ENCODE measurements around the gene ADA.

ADA gene

GRCh38 chr20:44683263-44684046, 32.0 kb upstream of the ADA start:
- no peak overlapping the region for H3K9ac ChIP-seq (ENCODE audit: low read depth, low read length, poor library complexity, severe bottlenecking)
- H3K36me3 ChIP-seq (ENCODE audit: insufficient read depth, low read length), result no peaks in the 10 kb centered on the region
- H4K20me1 ChIP-seq (ENCODE audit: insufficient read depth, low read length, poor library complexity, severe bottlenecking), result no peaks in the 10 kb centered on the region
- TF ChIP-seq CTCF (conservative IDR thresholded peaks at IDR 0.05; ENCODE audit: low read length) (peak; percentile 81), EZH2phosphoT487 (IDR thresholded peaks at IDR 0.05; ENCODE audit: borderline replicate concordance) (no peak)
- H3K4me3 ChIP-seq (ENCODE audit: low read length, poor library complexity, severe bottlenecking), result no peak overlapping the region
- no peaks in the 10 kb centered on the region for H3K27me3 ChIP-seq (ENCODE audit: insufficient read depth, low read length, poor library complexity, severe bottlenecking)
- H3K9me2 ChIP-seq (replicated peaks; ENCODE audit: low read depth, low read length), result no peaks in the 10 kb centered on the region
- no peaks in the 10 kb centered on the region for H3K9me3 ChIP-seq (ENCODE audit: insufficient read depth, low read depth, low read length)
- peak overlapping the region; percentile 72; the same call in 1 of the 2 replicates for H2AFZ ChIP-seq (ENCODE audit: low read length)
- no peaks in the 10 kb centered on the region for H3K79me2 ChIP-seq (ENCODE audit: insufficient read depth, low read length)
- H3K4me1 ChIP-seq (ENCODE audit: insufficient read depth, low read length, poor library complexity, severe bottlenecking), result no peaks in the 10 kb centered on the region
- no peaks in the 10 kb centered on the region for H3F3A ChIP-seq (ENCODE audit: low read depth)
- peak overlapping the region; percentile 28 for H3K4me2 ChIP-seq (ENCODE audit: low read depth, low read length, poor library complexity, severe bottlenecking)

- Histone ChIP-seq H3K4me2 (ENCODE audit: low read depth, low read length, poor library complexity, severe bottlenecking) (no peak overlapping the region), H2AFZ (ENCODE audit: low read length) (no peak overlapping the region), H3K4me1 (ENCODE audit: insufficient read depth, low read length, poor library complexity, severe bottlenecking) (no peaks in the 10 kb centered on the region)
Observed at GRCh38 chr20:44681796-44682566, 30.5 kb upstream of the ADA start.

GRCh38 chr20:44678990-44679611, 27.6 kb upstream of the ADA start:
- H2AFZ ChIP-seq (ENCODE audit: low read length), result no peak overlapping the region
- H3K9me2 ChIP-seq (replicated peaks; ENCODE audit: low read depth, low read length), result no peaks in the 10 kb centered on the region
- no peak overlapping the region for H3K4me3 ChIP-seq (ENCODE audit: low read length, poor library complexity, severe bottlenecking)
- no peak overlapping the region for H3K4me2 ChIP-seq (ENCODE audit: low read depth, low read length, poor library complexity, severe bottlenecking)
- no peaks in the 10 kb centered on the region for H3K27me3 ChIP-seq (ENCODE audit: insufficient read depth, low read length, poor library complexity, severe bottlenecking)
- no peaks in the 10 kb centered on the region for H3F3A ChIP-seq (ENCODE audit: low read depth)
- H3K9ac ChIP-seq (ENCODE audit: low read depth, low read length, poor library complexity, severe bottlenecking), result peak overlapping the region; percentile 50
- H4K20me1 ChIP-seq (ENCODE audit: insufficient read depth, low read length, poor library complexity, severe bottlenecking), result no peaks in the 10 kb centered on the region
- no peaks in the 10 kb centered on the region for H3K9me3 ChIP-seq (ENCODE audit: insufficient read depth, low read depth, low read length)
- H3K4me1 ChIP-seq (ENCODE audit: insufficient read depth, low read length, poor library complexity, severe bottlenecking), result no peaks in the 10 kb centered on the region
- no peaks in the 10 kb centered on the region for H3K36me3 ChIP-seq (ENCODE audit: insufficient read depth, low read length)
- no peaks in the 10 kb centered on the region for H3K79me2 ChIP-seq (ENCODE audit: insufficient read depth, low read length)
- TF ChIP-seq EZH2phosphoT487 (IDR thresholded peaks at IDR 0.05; ENCODE audit: borderline replicate concordance) (no peak), CTCF (conservative IDR thresholded peaks at IDR 0.05; ENCODE audit: low read length) (no peak)

More at GRCh38 chr20:44681796-44682566, 30.5 kb upstream of the ADA start:
- Histone ChIP-seq H3K9me2 (replicated peaks; ENCODE audit: low read depth, low read length) (no peaks in the 10 kb centered on the region), H4K20me1 (ENCODE audit: insufficient read depth, low read length, poor library complexity, severe bottlenecking) (no peaks in the 10 kb centered on the region), H3K27me3 (ENCODE audit: insufficient read depth, low read length, poor library complexity, severe bottlenecking) (no peaks in the 10 kb centered on the region), H3K36me3 (ENCODE audit: insufficient read depth, low read length) (no peaks in the 10 kb centered on the region), H3K4me3 (ENCODE audit: low read length, poor library complexity, severe bottlenecking) (no peak overlapping the region), H3F3A (ENCODE audit: low read depth) (no peaks in the 10 kb centered on the region), H3K9ac (ENCODE audit: low read depth, low read length, poor library complexity, severe bottlenecking) (no peak overlapping the region), H3K9me3 (ENCODE audit: insufficient read depth, low read depth, low read length) (no peaks in the 10 kb centered on the region), H3K79me2 (ENCODE audit: insufficient read depth, low read length) (no peaks in the 10 kb centered on the region)
- TF ChIP-seq EZH2phosphoT487 (IDR thresholded peaks at IDR 0.05; ENCODE audit: borderline replicate concordance) (no peak), CTCF (conservative IDR thresholded peaks at IDR 0.05; ENCODE audit: low read length) (no peak)
